ENCODE results near the gene SEMA6B. TPM values are rescaled to one million over a fixed set of nuclear protein-coding genes. Genes with fewer than 3 reads are reported as not detected.

SEMA6B gene
- polyA plus RNA-seq, 1 donor from 2014 or later, result 21.6 TPM

DNA sequence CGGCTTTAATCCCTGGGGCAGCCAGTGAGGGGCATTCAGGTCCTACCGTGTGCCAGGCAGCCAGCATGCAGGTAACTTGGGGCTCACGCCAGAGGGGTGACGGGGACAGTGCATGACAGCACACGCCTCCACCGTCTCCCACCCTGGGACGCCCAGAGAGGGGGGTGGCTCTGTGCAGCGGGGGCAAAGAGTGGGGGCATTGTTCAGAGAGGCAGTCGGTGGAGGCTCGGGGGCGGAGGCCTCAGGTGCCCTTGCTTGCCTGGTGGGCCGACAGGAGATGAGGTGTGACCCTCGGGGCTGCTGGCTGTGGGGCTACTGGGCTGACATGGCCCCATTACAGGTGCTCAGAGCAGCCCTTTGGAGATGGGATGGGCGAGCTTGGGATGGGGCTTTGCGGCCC, 59.6 kb downstream of the SEMA6B start:
- H3K9me3 ChIP-seq (ENCODE audit: low read length), result no peaks in the 10 kb centered on the region
- no peaks in the 10 kb centered on the region for H3F3A ChIP-seq (ENCODE audit: insufficient read depth, low read length, poor library complexity, severe bottlenecking)
- TF ChIP-seq SMC3 (conservative IDR thresholded peaks at IDR 0.05; ENCODE audit: poor library complexity), result no peak
- TF ChIP-seq, protein P1, sequence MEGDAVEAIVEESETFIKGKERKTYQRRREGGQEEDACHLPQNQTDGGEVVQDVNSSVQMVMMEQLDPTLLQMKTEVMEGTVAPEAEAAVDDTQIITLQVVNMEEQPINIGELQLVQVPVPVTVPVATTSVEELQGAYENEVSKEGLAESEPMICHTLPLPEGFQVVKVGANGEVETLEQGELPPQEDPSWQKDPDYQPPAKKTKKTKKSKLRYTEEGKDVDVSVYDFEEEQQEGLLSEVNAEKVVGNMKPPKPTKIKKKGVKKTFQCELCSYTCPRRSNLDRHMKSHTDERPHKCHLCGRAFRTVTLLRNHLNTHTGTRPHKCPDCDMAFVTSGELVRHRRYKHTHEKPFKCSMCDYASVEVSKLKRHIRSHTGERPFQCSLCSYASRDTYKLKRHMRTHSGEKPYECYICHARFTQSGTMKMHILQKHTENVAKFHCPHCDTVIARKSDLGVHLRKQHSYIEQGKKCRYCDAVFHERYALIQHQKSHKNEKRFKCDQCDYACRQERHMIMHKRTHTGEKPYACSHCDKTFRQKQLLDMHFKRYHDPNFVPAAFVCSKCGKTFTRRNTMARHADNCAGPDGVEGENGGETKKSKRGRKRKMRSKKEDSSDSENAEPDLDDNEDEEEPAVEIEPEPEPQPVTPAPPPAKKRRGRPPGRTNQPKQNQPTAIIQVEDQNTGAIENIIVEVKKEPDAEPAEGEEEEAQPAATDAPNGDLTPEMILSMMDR (IDR thresholded peaks at IDR 0.05; ENCODE audit: poor library complexity, severe bottlenecking), result no peak
- TF ChIP-seq RAD21 (conservative IDR thresholded peaks at IDR 0.05), result no peak
- TF ChIP-seq, protein P2, sequence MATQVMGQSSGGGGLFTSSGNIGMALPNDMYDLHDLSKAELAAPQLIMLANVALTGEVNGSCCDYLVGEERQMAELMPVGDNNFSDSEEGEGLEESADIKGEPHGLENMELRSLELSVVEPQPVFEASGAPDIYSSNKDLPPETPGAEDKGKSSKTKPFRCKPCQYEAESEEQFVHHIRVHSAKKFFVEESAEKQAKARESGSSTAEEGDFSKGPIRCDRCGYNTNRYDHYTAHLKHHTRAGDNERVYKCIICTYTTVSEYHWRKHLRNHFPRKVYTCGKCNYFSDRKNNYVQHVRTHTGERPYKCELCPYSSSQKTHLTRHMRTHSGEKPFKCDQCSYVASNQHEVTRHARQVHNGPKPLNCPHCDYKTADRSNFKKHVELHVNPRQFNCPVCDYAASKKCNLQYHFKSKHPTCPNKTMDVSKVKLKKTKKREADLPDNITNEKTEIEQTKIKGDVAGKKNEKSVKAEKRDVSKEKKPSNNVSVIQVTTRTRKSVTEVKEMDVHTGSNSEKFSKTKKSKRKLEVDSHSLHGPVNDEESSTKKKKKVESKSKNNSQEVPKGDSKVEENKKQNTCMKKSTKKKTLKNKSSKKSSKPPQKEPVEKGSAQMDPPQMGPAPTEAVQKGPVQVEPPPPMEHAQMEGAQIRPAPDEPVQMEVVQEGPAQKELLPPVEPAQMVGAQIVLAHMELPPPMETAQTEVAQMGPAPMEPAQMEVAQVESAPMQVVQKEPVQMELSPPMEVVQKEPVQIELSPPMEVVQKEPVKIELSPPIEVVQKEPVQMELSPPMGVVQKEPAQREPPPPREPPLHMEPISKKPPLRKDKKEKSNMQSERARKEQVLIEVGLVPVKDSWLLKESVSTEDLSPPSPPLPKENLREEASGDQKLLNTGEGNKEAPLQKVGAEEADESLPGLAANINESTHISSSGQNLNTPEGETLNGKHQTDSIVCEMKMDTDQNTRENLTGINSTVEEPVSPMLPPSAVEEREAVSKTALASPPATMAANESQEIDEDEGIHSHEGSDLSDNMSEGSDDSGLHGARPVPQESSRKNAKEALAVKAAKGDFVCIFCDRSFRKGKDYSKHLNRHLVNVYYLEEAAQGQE (IDR thresholded peaks at IDR 0.05; ENCODE audit: borderline replicate concordance), result no peak
- no peak for TF ChIP-seq EP300 (conservative IDR thresholded peaks at IDR 0.05; ENCODE audit: poor library complexity, severe bottlenecking)
- TF ChIP-seq EZH2 (IDR thresholded peaks at IDR 0.05; ENCODE audit: borderline replicate concordance, insufficient read depth, low read length, poor library complexity, severe bottlenecking), result no peak
- no peak for TF ChIP-seq MXI1 (conservative IDR thresholded peaks at IDR 0.05; ENCODE audit: poor library complexity, severe bottlenecking)
- TF ChIP-seq POLR2AphosphoS5 (IDR thresholded peaks at IDR 0.05), result no peak
- TF ChIP-seq TAF1 (IDR thresholded peaks at IDR 0.05; ENCODE audit: low read depth), result no peak
- no peak overlapping the region for H2AFZ ChIP-seq (ENCODE audit: low read depth, low read length)
- no peak overlapping the region for H3K4me2 ChIP-seq (ENCODE audit: low read length)
- no peak overlapping the region for H3K9ac ChIP-seq (ENCODE audit: low read length)
- no peak overlapping the region for H3K27ac ChIP-seq (ENCODE audit: low read length)
- no peaks in the 10 kb centered on the region for H3K9me2 ChIP-seq (ENCODE audit: insufficient read depth, low read length)
- H4K20me1 ChIP-seq (ENCODE audit: insufficient read depth), result no peaks in the 10 kb centered on the region
- H3K27me3 ChIP-seq (ENCODE audit: insufficient read depth, low read depth, low read length), result no peaks in the 10 kb centered on the region
- no peak overlapping the region for H3K4me3 ChIP-seq (ENCODE audit: low read length)
- H3K36me3 ChIP-seq (ENCODE audit: insufficient read depth, low read length), result no peaks in the 10 kb centered on the region
- no peaks in the 10 kb centered on the region for H3K79me2 ChIP-seq (replicated peaks; ENCODE audit: insufficient read depth, low read length)

DNA sequence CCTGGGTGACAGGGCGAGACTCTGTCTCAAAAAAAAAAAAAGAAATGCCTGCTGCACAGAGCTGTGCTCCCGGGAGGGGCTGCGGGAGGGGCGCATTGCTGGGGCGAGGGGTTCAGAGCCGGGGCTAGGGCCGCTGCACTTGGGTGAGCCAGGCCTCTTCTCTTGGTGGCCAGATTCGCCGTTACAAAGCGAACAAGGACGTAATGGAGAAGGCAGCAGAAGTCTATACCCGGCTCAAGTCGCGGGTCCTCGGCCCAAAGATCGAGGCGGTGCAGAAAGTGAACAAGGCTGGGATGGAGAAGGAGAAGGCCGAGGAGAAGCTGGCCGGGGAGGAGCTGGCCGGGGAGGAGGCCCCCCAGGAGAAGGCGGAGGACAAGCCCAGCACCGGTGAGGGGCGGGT, 60.2 kb downstream of the SEMA6B start:
- Histone ChIP-seq H3K9me2 (ENCODE audit: insufficient read depth, low read length) (no peaks in the 10 kb centered on the region), H3K4me3 (ENCODE audit: low read length) (no peak overlapping the region), H3K27me3 (ENCODE audit: insufficient read depth, low read depth, low read length) (no peaks in the 10 kb centered on the region), H2AFZ (ENCODE audit: low read depth, low read length) (no peak overlapping the region), H3K9me3 (ENCODE audit: low read length) (no peaks in the 10 kb centered on the region), H3K9ac (ENCODE audit: low read length) (no peak overlapping the region), H3K79me2 (replicated peaks; ENCODE audit: insufficient read depth, low read length) (no peaks in the 10 kb centered on the region), H3F3A (ENCODE audit: insufficient read depth, low read length, poor library complexity, severe bottlenecking) (no peaks in the 10 kb centered on the region), H3K27ac (ENCODE audit: low read length) (no peak overlapping the region), H4K20me1 (ENCODE audit: insufficient read depth) (no peaks in the 10 kb centered on the region), H3K36me3 (ENCODE audit: insufficient read depth, low read length) (no peaks in the 10 kb centered on the region), H3K4me2 (ENCODE audit: low read length) (no peak overlapping the region)
- TF ChIP-seq POLR2AphosphoS5 (IDR thresholded peaks at IDR 0.05), result no peak
- TF ChIP-seq MXI1 (conservative IDR thresholded peaks at IDR 0.05; ENCODE audit: poor library complexity, severe bottlenecking), result no peak
- no peak for TF ChIP-seq RAD21 (conservative IDR thresholded peaks at IDR 0.05)
- no peak for TF ChIP-seq EZH2 (IDR thresholded peaks at IDR 0.05; ENCODE audit: borderline replicate concordance, insufficient read depth, low read length, poor library complexity, severe bottlenecking)

Measured in neural cell (in vitro differentiated cells).